ENCODE measurements around the gene COG5.

DNA sequence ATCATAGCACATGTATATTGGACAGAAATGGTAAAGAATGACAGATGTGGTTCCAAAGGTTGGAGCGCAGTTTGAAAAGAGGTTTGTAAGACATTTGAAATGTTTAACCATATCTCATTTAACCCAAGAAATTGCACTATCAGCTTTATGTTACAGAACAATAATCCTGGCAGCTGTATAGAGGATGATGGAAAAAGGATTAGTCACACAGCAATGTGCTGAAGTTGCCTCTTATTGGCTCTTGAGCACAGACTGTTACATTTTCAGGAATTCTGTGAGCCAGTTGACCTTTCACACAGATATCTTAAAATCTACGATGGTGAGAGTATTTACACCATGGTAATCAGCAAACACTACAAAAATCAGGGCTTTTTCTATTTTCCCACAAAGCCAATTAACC is 3.9 kb downstream of the COG5 start:
- TF ChIP-seq TAF1 (IDR thresholded peaks at IDR 0.05; ENCODE audit: borderline replicate concordance, insufficient read depth, low read length), result no peak
- TF ChIP-seq, protein P1, sequence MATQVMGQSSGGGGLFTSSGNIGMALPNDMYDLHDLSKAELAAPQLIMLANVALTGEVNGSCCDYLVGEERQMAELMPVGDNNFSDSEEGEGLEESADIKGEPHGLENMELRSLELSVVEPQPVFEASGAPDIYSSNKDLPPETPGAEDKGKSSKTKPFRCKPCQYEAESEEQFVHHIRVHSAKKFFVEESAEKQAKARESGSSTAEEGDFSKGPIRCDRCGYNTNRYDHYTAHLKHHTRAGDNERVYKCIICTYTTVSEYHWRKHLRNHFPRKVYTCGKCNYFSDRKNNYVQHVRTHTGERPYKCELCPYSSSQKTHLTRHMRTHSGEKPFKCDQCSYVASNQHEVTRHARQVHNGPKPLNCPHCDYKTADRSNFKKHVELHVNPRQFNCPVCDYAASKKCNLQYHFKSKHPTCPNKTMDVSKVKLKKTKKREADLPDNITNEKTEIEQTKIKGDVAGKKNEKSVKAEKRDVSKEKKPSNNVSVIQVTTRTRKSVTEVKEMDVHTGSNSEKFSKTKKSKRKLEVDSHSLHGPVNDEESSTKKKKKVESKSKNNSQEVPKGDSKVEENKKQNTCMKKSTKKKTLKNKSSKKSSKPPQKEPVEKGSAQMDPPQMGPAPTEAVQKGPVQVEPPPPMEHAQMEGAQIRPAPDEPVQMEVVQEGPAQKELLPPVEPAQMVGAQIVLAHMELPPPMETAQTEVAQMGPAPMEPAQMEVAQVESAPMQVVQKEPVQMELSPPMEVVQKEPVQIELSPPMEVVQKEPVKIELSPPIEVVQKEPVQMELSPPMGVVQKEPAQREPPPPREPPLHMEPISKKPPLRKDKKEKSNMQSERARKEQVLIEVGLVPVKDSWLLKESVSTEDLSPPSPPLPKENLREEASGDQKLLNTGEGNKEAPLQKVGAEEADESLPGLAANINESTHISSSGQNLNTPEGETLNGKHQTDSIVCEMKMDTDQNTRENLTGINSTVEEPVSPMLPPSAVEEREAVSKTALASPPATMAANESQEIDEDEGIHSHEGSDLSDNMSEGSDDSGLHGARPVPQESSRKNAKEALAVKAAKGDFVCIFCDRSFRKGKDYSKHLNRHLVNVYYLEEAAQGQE (IDR thresholded peaks at IDR 0.05; ENCODE audit: insufficient read depth in 1 of 2, low read depth in 2 of 2, low read length in 2 of 2), result no peak

Data from PFSK-1 (cell line).